ENCODE data around the gene PLA2G6.

DNA sequence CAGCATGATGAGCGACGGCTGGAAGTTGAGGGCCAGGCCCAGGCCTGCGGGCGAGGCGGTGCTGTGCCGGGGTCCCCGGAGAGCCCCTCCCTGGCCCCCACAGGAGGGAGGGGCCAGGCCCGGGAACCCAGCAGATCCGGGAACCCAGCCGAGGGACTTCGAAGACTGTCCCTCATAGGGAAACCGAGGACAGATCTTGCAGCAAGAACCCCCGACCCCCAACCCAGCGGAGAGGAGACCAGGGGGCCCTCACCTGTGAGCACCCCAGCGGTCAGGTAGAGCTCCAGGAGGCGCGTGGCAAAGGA, 100.0 kb downstream of the PLA2G6 start:
- TF ChIP-seq PRRX2 (CRISPR knock-in tag; IDR thresholded peaks at IDR 0.05) (no peak), SP1 (CRISPR knock-in tag; conservative IDR thresholded peaks at IDR 0.05) (no peak)
- TF ChIP-seq, protein P1, sequence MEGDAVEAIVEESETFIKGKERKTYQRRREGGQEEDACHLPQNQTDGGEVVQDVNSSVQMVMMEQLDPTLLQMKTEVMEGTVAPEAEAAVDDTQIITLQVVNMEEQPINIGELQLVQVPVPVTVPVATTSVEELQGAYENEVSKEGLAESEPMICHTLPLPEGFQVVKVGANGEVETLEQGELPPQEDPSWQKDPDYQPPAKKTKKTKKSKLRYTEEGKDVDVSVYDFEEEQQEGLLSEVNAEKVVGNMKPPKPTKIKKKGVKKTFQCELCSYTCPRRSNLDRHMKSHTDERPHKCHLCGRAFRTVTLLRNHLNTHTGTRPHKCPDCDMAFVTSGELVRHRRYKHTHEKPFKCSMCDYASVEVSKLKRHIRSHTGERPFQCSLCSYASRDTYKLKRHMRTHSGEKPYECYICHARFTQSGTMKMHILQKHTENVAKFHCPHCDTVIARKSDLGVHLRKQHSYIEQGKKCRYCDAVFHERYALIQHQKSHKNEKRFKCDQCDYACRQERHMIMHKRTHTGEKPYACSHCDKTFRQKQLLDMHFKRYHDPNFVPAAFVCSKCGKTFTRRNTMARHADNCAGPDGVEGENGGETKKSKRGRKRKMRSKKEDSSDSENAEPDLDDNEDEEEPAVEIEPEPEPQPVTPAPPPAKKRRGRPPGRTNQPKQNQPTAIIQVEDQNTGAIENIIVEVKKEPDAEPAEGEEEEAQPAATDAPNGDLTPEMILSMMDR (IDR thresholded peaks at IDR 0.05), result no peak
- TF ChIP-seq, protein P2, sequence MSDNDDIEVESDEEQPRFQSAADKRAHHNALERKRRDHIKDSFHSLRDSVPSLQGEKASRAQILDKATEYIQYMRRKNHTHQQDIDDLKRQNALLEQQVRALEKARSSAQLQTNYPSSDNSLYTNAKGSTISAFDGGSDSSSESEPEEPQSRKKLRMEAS (CRISPR knock-in tag; IDR thresholded peaks at IDR 0.05), result no peak
